ENCODE data around the gene TSNAX.
A peak's percentile ranks its signal among the peaks of the same experiment; 100 is the strongest.
"Not testable (repeated sequence)": the region's sequence is repeated elsewhere in the genome, so short reads cannot be mapped to it uniquely, and the experiment has no call there.

TSNAX gene

GRCh38 chr1:231528172-231529029 is at the start of gene TSNAX:
TSS of gene TSNAX (plus strand) at chr1:231528669. CDS start at chr1:231528811, 142 bp downstream.
- DNase-seq (ENCODE audit: low read depth), result peak; percentile 85

- no peak for DNase-seq (ENCODE audit: low read depth)
Measured at GRCh38 chr1:231478811-231479210, 49.7 kb upstream of the TSNAX start.

- no peak for DNase-seq (ENCODE audit: low read depth)
Measured at GRCh38 chr1:231480008-231480407, 48.5 kb upstream of the TSNAX start.

- no peak for DNase-seq (ENCODE audit: low read depth)
Measured at GRCh38 chr1:231481289-231481688, 47.2 kb upstream of the TSNAX start.

- DNase-seq (ENCODE audit: low read depth), result no peak
Measured at GRCh38 chr1:231485029-231485784, 43.3 kb upstream of the TSNAX start.

- DNase-seq (ENCODE audit: low read depth), result no peak
Measured at GRCh38 chr1:231487019-231487418, 41.5 kb upstream of the TSNAX start.

- no peak for DNase-seq (ENCODE audit: low read depth)
Measured at GRCh38 chr1:231487910-231488309, 40.6 kb upstream of the TSNAX start.

- no peak for DNase-seq (ENCODE audit: low read depth)
Measured at GRCh38 chr1:231493421-231494185, 34.9 kb upstream of the TSNAX start.

- no peak for DNase-seq (ENCODE audit: low read depth)
Measured at GRCh38 chr1:231494439-231495110, 33.9 kb upstream of the TSNAX start.

GRCh38 chr1:231497629-231498152 is 30.8 kb upstream of the TSNAX start:
- DNase-seq (ENCODE audit: low read depth), result no peak

GRCh38 chr1:231499148-231499763 is 29.2 kb upstream of the TSNAX start:
- no peak for DNase-seq (ENCODE audit: low read depth)

- DNase-seq (ENCODE audit: low read depth), result no peak
Measured at GRCh38 chr1:231500666-231501065, 27.8 kb upstream of the TSNAX start.

GRCh38 chr1:231503168-231503567 is 25.3 kb upstream of the TSNAX start:
- DNase-seq (ENCODE audit: low read depth), result not testable (repeated sequence)

GRCh38 chr1:231507476-231508355 is 20.8 kb upstream of the TSNAX start:
- DNase-seq (ENCODE audit: low read depth), result no peak

- DNase-seq (ENCODE audit: low read depth), result no peak
Measured at GRCh38 chr1:231508497-231508896, 20.0 kb upstream of the TSNAX start.

- no peak for DNase-seq (ENCODE audit: low read depth)
Measured at GRCh38 chr1:231508941-231509340, 19.5 kb upstream of the TSNAX start.

GRCh38 chr1:231512147-231512698 is 16.2 kb upstream of the TSNAX start:
- DNase-seq (ENCODE audit: low read depth), result no peak

GRCh38 chr1:231515748-231516147 is 12.7 kb upstream of the TSNAX start:
- no peak for DNase-seq (ENCODE audit: low read depth)

GRCh38 chr1:231517076-231517475 is 11.4 kb upstream of the TSNAX start:
- no peak for DNase-seq (ENCODE audit: low read depth)
